ENCODE results near the gene IQGAP2.

IQGAP2 gene

DNA sequence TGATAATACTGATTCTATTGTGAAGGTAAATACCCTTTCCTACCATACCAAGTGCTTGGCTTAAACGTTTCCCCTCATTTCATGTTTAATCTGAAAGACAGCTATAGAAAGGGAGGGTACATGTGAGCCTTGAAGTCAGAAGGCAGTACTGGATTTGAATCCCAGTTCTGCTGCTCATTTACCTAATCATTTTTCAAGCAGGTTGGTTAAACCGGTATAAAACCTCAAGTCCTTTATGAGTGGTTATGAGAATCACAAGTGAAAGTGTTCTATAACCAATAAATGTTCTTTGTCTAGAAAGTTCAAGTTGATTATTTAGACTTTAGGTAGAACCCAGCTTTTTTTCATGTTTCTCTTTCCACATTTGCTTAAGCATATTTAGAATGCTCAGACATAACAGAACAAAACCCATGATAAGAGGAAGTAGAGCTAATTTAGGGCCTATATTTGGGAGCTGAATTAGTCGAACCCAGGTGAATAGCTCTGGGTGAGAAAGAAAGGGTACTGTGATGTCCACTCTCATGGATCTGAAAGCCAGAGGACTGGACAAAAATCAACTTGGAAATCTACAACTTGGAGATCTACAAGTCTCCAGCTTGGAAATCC is 249.8 kb downstream of the IQGAP2 start:
- peak; percentile 27 for DNase-seq (ENCODE audit: extremely low read depth, insufficient read length)
- Histone ChIP-seq H3K4me3 (replicated peaks; ENCODE audit: low read depth, low read length) (no peak overlapping the region), H3K27me3 (replicated peaks; ENCODE audit: control insufficient read depth, insufficient read depth, low read length) (no peaks in the 10 kb centered on the region), H3K36me3 (ENCODE audit: control insufficient read depth, insufficient read depth, low read length) (no peaks in the 10 kb centered on the region)
- TF ChIP-seq, protein P1, sequence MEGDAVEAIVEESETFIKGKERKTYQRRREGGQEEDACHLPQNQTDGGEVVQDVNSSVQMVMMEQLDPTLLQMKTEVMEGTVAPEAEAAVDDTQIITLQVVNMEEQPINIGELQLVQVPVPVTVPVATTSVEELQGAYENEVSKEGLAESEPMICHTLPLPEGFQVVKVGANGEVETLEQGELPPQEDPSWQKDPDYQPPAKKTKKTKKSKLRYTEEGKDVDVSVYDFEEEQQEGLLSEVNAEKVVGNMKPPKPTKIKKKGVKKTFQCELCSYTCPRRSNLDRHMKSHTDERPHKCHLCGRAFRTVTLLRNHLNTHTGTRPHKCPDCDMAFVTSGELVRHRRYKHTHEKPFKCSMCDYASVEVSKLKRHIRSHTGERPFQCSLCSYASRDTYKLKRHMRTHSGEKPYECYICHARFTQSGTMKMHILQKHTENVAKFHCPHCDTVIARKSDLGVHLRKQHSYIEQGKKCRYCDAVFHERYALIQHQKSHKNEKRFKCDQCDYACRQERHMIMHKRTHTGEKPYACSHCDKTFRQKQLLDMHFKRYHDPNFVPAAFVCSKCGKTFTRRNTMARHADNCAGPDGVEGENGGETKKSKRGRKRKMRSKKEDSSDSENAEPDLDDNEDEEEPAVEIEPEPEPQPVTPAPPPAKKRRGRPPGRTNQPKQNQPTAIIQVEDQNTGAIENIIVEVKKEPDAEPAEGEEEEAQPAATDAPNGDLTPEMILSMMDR (IDR thresholded peaks at IDR 0.05; ENCODE audit: insufficient read depth, low read length, poor library complexity, severe bottlenecking): no peak

DNA sequence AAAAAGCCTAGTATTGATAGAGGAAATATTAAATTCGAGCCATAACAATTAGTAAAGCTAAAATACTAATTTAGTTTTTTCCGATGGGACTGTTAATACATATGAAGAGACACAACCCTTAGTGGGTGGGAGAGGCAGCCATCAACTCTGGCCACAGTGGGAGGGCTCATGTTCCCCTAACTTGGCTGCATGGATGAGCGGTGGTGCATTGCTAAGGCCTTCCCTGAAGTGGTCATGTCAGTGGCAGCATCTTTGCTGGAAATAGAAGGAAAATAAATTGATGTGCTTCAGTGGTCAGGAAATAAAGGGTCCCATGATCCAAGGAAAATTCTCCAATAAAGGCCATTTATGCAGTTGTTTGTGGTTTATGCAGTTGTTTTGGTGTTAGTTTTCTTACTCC is 254.0 kb downstream of the IQGAP2 start:
- no peak for DNase-seq (ENCODE audit: extremely low read depth, insufficient read length)
- Histone ChIP-seq H3K4me3 (replicated peaks; ENCODE audit: low read depth, low read length) (no peak overlapping the region), H3K36me3 (ENCODE audit: control insufficient read depth, insufficient read depth, low read length) (peaks cover 1% of the 10 kb centered on the region), H3K27me3 (replicated peaks; ENCODE audit: control insufficient read depth, insufficient read depth, low read length) (no peaks in the 10 kb centered on the region)
- TF ChIP-seq, protein P1 (IDR thresholded peaks at IDR 0.05; ENCODE audit: insufficient read depth, low read length, poor library complexity, severe bottlenecking): no peak

DNA sequence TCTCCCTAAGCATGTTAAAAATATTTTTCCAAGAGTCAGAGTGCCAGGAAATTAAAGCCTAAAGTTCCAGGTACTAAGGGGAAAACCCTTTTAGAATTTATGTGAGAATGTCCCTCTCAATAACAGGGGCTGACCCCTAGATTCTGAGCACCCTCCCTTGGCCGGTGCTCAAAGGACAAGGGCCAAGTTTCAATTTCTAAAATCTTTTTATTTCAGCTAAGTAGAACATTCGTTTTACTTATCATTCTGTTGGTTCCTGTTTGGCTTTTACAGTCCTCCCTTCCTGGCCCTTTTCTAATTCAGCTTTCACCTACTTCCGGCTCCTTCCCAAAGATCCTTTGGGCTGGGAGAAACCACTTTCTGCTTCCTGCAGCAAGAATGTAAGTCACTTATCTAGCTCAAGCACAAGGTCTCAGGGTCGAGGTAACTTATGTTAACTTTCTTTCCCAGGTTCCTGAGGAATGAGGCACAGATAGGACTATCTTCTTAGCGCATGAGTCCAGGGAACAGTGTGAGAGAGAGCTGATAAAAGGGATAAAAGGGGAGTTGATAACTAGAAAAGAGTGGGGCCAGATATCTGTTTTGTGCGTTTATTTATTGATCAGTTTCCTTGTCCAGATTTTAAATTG is 254.7 kb downstream of the IQGAP2 start:
- TF ChIP-seq, protein P1 (IDR thresholded peaks at IDR 0.05; ENCODE audit: insufficient read depth, low read length, poor library complexity, severe bottlenecking): no peak
- Histone ChIP-seq H3K4me3 (replicated peaks; ENCODE audit: low read depth, low read length) (no peak overlapping the region), H3K27me3 (replicated peaks; ENCODE audit: control insufficient read depth, insufficient read depth, low read length) (no peaks in the 10 kb centered on the region), H3K36me3 (ENCODE audit: control insufficient read depth, insufficient read depth, low read length) (peaks cover 1% of the 10 kb centered on the region)
- DNase-seq (ENCODE audit: extremely low read depth, insufficient read length): no peak

DNA sequence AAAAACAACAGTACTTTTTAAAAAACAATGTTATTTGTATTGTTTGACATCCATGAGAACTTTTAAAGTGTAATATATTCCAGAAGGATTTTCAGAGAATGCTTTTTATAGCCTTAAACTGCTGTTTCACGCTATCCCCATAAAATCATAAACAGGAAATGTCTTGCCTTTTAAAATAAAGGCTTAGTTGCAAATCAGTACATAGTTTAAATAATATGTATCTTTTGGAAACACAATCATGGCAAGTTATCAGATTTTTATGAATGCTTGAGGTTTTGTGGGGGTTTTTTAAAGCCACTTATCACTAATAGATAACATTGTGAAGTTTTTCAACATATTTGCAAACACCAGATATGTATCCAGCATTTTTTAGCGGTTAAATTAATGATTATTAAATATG is 257.3 kb downstream of the IQGAP2 start:
- H3K36me3 ChIP-seq (ENCODE audit: control insufficient read depth, insufficient read depth, low read length): peaks cover 1% of the 10 kb centered on the region
- H3K4me3 ChIP-seq (replicated peaks; ENCODE audit: low read depth, low read length): no peak overlapping the region
- DNase-seq (ENCODE audit: extremely low read depth, insufficient read length): no peak
- TF ChIP-seq, protein P1 (IDR thresholded peaks at IDR 0.05; ENCODE audit: insufficient read depth, low read length, poor library complexity, severe bottlenecking): no peak
- H3K27me3 ChIP-seq (replicated peaks; ENCODE audit: control insufficient read depth, insufficient read depth, low read length): no peaks in the 10 kb centered on the region

DNA sequence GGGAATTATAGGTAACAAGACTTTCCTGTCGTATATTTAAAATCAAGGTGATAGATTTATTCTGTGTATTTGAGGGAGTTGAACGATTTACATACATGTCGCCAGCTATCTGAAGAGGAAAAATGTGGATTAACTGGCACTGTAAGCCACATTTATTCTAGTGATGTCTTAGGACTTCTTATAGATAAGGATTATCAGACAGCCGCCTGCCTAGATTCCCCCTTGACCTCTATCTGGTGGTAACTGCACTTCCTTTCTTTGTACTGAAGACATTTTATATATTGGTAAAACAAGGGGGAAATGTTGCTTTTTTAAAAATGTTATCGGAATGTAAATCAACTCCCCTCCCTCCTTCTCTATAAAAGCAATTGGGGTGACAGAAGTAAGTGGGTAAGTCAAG is 259.4 kb downstream of the IQGAP2 start:
- Histone ChIP-seq H3K36me3 (ENCODE audit: control insufficient read depth, insufficient read depth, low read length) (peaks cover 1% of the 10 kb centered on the region), H3K27me3 (replicated peaks; ENCODE audit: control insufficient read depth, insufficient read depth, low read length) (no peaks in the 10 kb centered on the region), H3K4me3 (replicated peaks; ENCODE audit: low read depth, low read length) (no peak overlapping the region)
- DNase-seq (ENCODE audit: extremely low read depth, insufficient read length): no peak
- TF ChIP-seq, protein P1 (IDR thresholded peaks at IDR 0.05; ENCODE audit: insufficient read depth, low read length, poor library complexity, severe bottlenecking): no peak

Measured in GM06990 (cell line).